Neural cell (in vitro differentiated cells): ENCODE measurements around the gene DNAJB9.

Experiments
- CTCF ChIP-seq: fragments of 450-650 bp; IDR thresholded peaks from 2 replicates; pipeline ENCODE4 v1.5.1; 2014; ENCODE audit warnings: antibody characterized with exemption, mild to moderate bottlenecking, moderate library complexity; ENCODE audit not compliant: poor library complexity, severe bottlenecking
- EP300 ChIP-seq: fragments of 450-650 bp; conservative IDR thresholded peaks from 2 replicates; pipeline ENCODE4 v1.6.1; 2014; ENCODE audit warnings: antibody characterized with exemption, mild to moderate bottlenecking, moderate library complexity; ENCODE audit not compliant: poor library complexity, severe bottlenecking
- EZH2 ChIP-seq: fragments of 200-600, 300-800 bp; shearing (Covaris generic), sonication (generic); IDR thresholded peaks from 2 replicates; pipeline ENCODE4 v1.6.1; 2014; ENCODE audit warnings: antibody characterized with exemption, low read length, borderline replicate concordance, mild to moderate bottlenecking; ENCODE audit not compliant: insufficient read depth, poor library complexity, severe bottlenecking
- MXI1 ChIP-seq: fragments of 450-650 bp; conservative IDR thresholded peaks from 2 replicates; pipeline ENCODE4 v1.6.1; 2014; ENCODE audit warnings: antibody characterized with exemption, mild to moderate bottlenecking; ENCODE audit not compliant: poor library complexity, severe bottlenecking
- POLR2AphosphoS5 ChIP-seq: IDR thresholded peaks from 2 replicates; pipeline ENCODE4 v1.6.1; 2012
- RAD21 ChIP-seq: fragments of 450-650 bp; conservative IDR thresholded peaks from 2 replicates; pipeline ENCODE4 v1.6.1; 2014; ENCODE audit warnings: antibody characterized with exemption, mild to moderate bottlenecking, moderate library complexity
- SMC3 ChIP-seq: fragments of 450-650 bp; conservative IDR thresholded peaks from 2 replicates; pipeline ENCODE4 v1.6.1; 2014; ENCODE audit warnings: antibody characterized with exemption, mild to moderate bottlenecking, moderate library complexity; ENCODE audit not compliant: poor library complexity
- TAF1 ChIP-seq: IDR thresholded peaks from 2 replicates; pipeline ENCODE4 v1.6.1; 2012; ENCODE audit warnings: low read depth
- TF ChIP-seq, protein P1 (sequence below): IDR thresholded peaks from 2 replicates; pipeline ENCODE4 v1.6.1; 2012; ENCODE audit warnings: borderline replicate concordance

DNA sequence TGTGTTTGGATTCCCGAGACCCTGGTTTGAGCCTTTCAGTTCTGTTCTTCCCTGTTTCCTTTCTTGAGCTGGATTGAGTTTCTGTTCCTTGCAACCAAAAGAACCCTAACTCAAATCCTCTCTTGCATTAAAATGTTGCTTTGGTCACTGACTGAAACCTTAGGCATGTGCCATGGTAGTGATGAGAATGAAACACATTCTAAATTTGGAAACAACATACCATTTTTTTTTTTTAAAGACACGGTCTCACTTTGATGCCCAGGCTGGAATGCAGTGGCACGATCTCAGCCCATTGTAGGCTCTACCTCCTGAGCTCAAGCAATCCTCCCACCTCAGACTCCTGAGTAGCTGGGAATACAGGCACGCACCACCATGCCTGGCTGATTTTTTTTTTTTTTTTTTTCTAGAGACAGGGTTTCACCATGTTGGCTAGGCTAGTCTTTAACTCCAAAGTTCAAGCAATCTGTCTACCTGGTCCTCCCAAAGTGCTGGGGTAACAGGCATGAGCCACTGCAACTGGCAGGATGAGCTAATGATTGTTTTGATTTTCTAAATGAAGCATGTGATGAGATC is 8.5 kb upstream of the DNAJB9 start:
- TF ChIP-seq CTCF (no peak), EZH2 (no peak), RAD21 (no peak), POLR2AphosphoS5 (no peak), TAF1 (no peak), SMC3 (no peak), EP300 (no peak), MXI1 (no peak)
- TF ChIP-seq, protein P1, sequence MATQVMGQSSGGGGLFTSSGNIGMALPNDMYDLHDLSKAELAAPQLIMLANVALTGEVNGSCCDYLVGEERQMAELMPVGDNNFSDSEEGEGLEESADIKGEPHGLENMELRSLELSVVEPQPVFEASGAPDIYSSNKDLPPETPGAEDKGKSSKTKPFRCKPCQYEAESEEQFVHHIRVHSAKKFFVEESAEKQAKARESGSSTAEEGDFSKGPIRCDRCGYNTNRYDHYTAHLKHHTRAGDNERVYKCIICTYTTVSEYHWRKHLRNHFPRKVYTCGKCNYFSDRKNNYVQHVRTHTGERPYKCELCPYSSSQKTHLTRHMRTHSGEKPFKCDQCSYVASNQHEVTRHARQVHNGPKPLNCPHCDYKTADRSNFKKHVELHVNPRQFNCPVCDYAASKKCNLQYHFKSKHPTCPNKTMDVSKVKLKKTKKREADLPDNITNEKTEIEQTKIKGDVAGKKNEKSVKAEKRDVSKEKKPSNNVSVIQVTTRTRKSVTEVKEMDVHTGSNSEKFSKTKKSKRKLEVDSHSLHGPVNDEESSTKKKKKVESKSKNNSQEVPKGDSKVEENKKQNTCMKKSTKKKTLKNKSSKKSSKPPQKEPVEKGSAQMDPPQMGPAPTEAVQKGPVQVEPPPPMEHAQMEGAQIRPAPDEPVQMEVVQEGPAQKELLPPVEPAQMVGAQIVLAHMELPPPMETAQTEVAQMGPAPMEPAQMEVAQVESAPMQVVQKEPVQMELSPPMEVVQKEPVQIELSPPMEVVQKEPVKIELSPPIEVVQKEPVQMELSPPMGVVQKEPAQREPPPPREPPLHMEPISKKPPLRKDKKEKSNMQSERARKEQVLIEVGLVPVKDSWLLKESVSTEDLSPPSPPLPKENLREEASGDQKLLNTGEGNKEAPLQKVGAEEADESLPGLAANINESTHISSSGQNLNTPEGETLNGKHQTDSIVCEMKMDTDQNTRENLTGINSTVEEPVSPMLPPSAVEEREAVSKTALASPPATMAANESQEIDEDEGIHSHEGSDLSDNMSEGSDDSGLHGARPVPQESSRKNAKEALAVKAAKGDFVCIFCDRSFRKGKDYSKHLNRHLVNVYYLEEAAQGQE = no peak
